Suppressor macrophage treated with lipopolysaccharide for 1 hour (primary cell): ENCODE results near the gene ABLIM3.

Experiments
- DNase-seq, 3 donors: peaks; one replicate each; pipeline ENCODE4 v3.0.0-alpha.2; 2020 to 2022

The ABLIM3 gene

GRCh38 chr5:149141224-149141956 is at the start of gene ABLIM3:
ABLIM3 (plus strand) TSS chr5:149141493; CDS start chr5:149142096, 603 bp downstream.
- peak; percentile 78 to 92 (median 85) for DNase-seq

GRCh38 chr5:149093625-149094024 is 47.7 kb upstream of the ABLIM3 start:
- DNase-seq: no peak

GRCh38 chr5:149094996-149095395 is 46.3 kb upstream of the ABLIM3 start:
- no peak for DNase-seq

- no peak for DNase-seq
Observed at GRCh38 chr5:149099920-149100319, 41.4 kb upstream of the ABLIM3 start.

- no peak for DNase-seq
Observed at GRCh38 chr5:149100331-149100730, 41.0 kb upstream of the ABLIM3 start.

GRCh38 chr5:149108651-149109280 is 32.5 kb upstream of the ABLIM3 start:
- DNase-seq: no peak

- no peak for DNase-seq
Observed at GRCh38 chr5:149110406-149110805, 30.9 kb upstream of the ABLIM3 start.

GRCh38 chr5:149113669-149114068 is 27.6 kb upstream of the ABLIM3 start:
- DNase-seq: no peak

- peak; percentile 66 to 70 (median 68) for DNase-seq
Observed at GRCh38 chr5:149114403-149115312, 26.6 kb upstream of the ABLIM3 start.

GRCh38 chr5:149117970-149118369 is 23.3 kb upstream of the ABLIM3 start:
- DNase-seq: no peak

- no peak for DNase-seq
Observed at GRCh38 chr5:149118463-149118862, 22.8 kb upstream of the ABLIM3 start.

GRCh38 chr5:149121145-149121544 is 20.1 kb upstream of the ABLIM3 start:
- DNase-seq: no peak

GRCh38 chr5:149123211-149123610 is 18.1 kb upstream of the ABLIM3 start:
- no peak for DNase-seq

GRCh38 chr5:149125386-149125891 is 15.9 kb upstream of the ABLIM3 start:
- DNase-seq: no peak

- DNase-seq: peak; percentile 56 to 67 (median 66)
Observed at GRCh38 chr5:149126906-149127305, 14.4 kb upstream of the ABLIM3 start.

- DNase-seq: no peak
Observed at GRCh38 chr5:149127394-149127955, 13.8 kb upstream of the ABLIM3 start.

- DNase-seq: peak; percentile 27 to 60 (median 54)
Observed at GRCh38 chr5:149128023-149128875, 13.0 kb upstream of the ABLIM3 start.

GRCh38 chr5:149129181-149129580 is 12.1 kb upstream of the ABLIM3 start:
- no peak for DNase-seq

- DNase-seq: no peak
Observed at GRCh38 chr5:149130121-149130914, 11.0 kb upstream of the ABLIM3 start.

- DNase-seq: no peak
Observed at GRCh38 chr5:149132474-149132873, 8.8 kb upstream of the ABLIM3 start.
